K562 (cell line): ENCODE measurements around the gene SEZ6L. TPM values are rescaled to one million over a fixed set of nuclear protein-coding genes. Genes with fewer than 3 reads are reported as not detected.

Experiments used
- ATAC-seq: fragments of 200-7000 bp; cut with Tn5 transposase; 3 replicates; pipeline ENCODE4 v1.9.1; 2020; ENCODE audit warnings: moderate library complexity
- BruUV-seq: library from RNA; stranded (reverse); fragments of 400-500 nt; replicated peaks from 2 replicates; lab custom pipeline; 2021; lab: Mats Ljungman, UMichigan
- CTCF ChIA-PET: fragments of 300-600 bp; formaldehyde crosslinking; extraction: SDS; loops from one replicate; lab custom pipeline; 2021; ENCODE audit warnings: low intra/inter-chr PET ratio; lab: Yijun Ruan, JAX
- POLR2A ChIA-PET: fragments of 300-600, 350-650 bp; sonication (Branson Sonifier 250); formaldehyde crosslinking; extraction: SDS; loops from one replicate; lab custom pipeline; 2021; ENCODE audit warnings: antibody characterized with exemption, inconsistent platforms; lab: Yijun Ruan, JAX
- DNase-seq, 4 experiments: peaks; one replicate each; pipeline versions ENCODE4 v3.0.0 to v3.0.0-alpha.2; 2011 to 2018; ENCODE audit warnings: low spot score in 3 of 4, mixed read lengths in 3 of 4; ENCODE audit errors: extremely low read depth in 1 of 4
- FAIRE-seq: peaks from 2 replicates; lab custom pipeline; 2011; peaks lifted over from hg19 to GRCh38; lab: Jason Lieb, UNC
- H2AFZ ChIP-seq: 2 replicates; pipeline ENCODE4 v1.6.0; 2011; ENCODE audit warnings: low read depth, low read length, control low read depth, inconsistent platforms
- H3K27ac ChIP-seq: fragments of 200-600 bp; 3 replicates; pipeline ENCODE4 v1.8.0; 2011; ENCODE audit warnings: low read depth, mild to moderate bottlenecking, control low read depth, inconsistent platforms, low read length, moderate library complexity, mixed read lengths; ENCODE audit errors: extremely low read depth
- H3K27me3 ChIP-seq, 2 experiments: fragments of 300-600 bp in 1 of 2; 2 replicates in 1 of 2; 3 replicates in 1 of 2; pipeline versions ENCODE4 v1.6.0 to v1.8.0; 2011; ENCODE audit warnings: inconsistent platforms in 2 of 2, low read length in 2 of 2, mild to moderate bottlenecking in 1 of 2, mixed read lengths in 1 of 2, moderate library complexity in 1 of 2; ENCODE audit not compliant: control insufficient read depth in 2 of 2, insufficient read depth in 2 of 2
- H3K36me3 ChIP-seq: fragments of 300-600 bp; 3 replicates; pipeline ENCODE4 v1.8.0; 2011; ENCODE audit warnings: mild to moderate bottlenecking, low read length, inconsistent platforms; ENCODE audit not compliant: control insufficient read depth, insufficient read depth
- H3K4me1 ChIP-seq, 2 experiments: fragments of 200-600 bp in 1 of 2; replicated peaks in 1 of 2; 2 replicates in 1 of 2; 3 replicates in 1 of 2; pipeline versions ENCODE4 v1.5.1 to v1.8.0; 2011; ENCODE audit warnings: inconsistent platforms in 2 of 2, low read length in 2 of 2, mild to moderate bottlenecking in 1 of 2, mixed read lengths in 1 of 2, moderate library complexity in 1 of 2; ENCODE audit not compliant: control insufficient read depth in 2 of 2, insufficient read depth in 2 of 2
- H3K4me2 ChIP-seq: 2 replicates; pipeline ENCODE4 v1.6.1; 2011; ENCODE audit warnings: low read length, control low read depth, inconsistent platforms, mixed read lengths; ENCODE audit not compliant: insufficient read depth
- H3K4me3 ChIP-seq: fragments of 200-600 bp; sonication (generic), shearing (Covaris generic); 2 replicates; pipeline ENCODE4 v1.5.1; 2016; ENCODE audit warnings: control low read depth, inconsistent platforms
- H3K79me2 ChIP-seq: fragments of 200-600 bp; 3 replicates; pipeline ENCODE4 v1.8.0; 2011; ENCODE audit warnings: low read length, inconsistent platforms; ENCODE audit not compliant: control insufficient read depth, insufficient read depth
- H3K9ac ChIP-seq, 2 experiments: 2 replicates each; pipeline versions ENCODE4 v1.6.0 to v1.6.1; 2011; ENCODE audit warnings: low read depth in 2 of 2, low read length in 2 of 2, control low read depth in 1 of 2, inconsistent platforms in 1 of 2, mild to moderate bottlenecking in 1 of 2, mixed read lengths in 1 of 2; ENCODE audit not compliant: insufficient read depth in 1 of 2
- H3K9me1 ChIP-seq: one replicate; pipeline ENCODE4 v1.6.0; 2011; ENCODE audit warnings: inconsistent platforms, mild to moderate bottlenecking, low read length, moderate library complexity; ENCODE audit not compliant: control insufficient read depth, insufficient read depth
- H3K9me3 ChIP-seq: replicated peaks from 2 replicates; pipeline ENCODE4 v1.5.1; 2011; ENCODE audit warnings: low read depth, low read length, inconsistent platforms; ENCODE audit not compliant: control insufficient read depth, insufficient read depth
- H4K20me1 ChIP-seq: replicated peaks from 2 replicates; pipeline ENCODE4 v1.6.1; 2011; ENCODE audit warnings: low read length, inconsistent platforms, mixed read lengths; ENCODE audit not compliant: control insufficient read depth, insufficient read depth
- HMBOX1 ChIP-seq: sonication (generic); IDR thresholded peaks from 2 replicates; pipeline ENCODE4 v1.6.1; 2016
- PCBP1 ChIP-seq: fragments of 200-400 bp; formaldehyde crosslinking; IDR thresholded peaks from 2 replicates; pipeline ENCODE4 v1.6.1; 2018; ENCODE audit warnings: mild to moderate bottlenecking, low read depth, low read length; ENCODE audit not compliant: poor library complexity, severe bottlenecking
- RCOR1 ChIP-seq, 2 experiments: IDR thresholded peaks; 2 replicates each; pipeline ENCODE4 v1.6.1; 2012; ENCODE audit warnings: low read depth in 2 of 2, low read length in 2 of 2, borderline replicate concordance in 1 of 2, improper control_type of control experiment in 1 of 2
- SMC3 ChIP-seq: conservative IDR thresholded peaks from 2 replicates; pipeline ENCODE4 v1.6.1; 2011; ENCODE audit warnings: low read depth, low read length, improper control_type of control experiment; ENCODE audit not compliant: insufficient read depth
- ZNF511 ChIP-seq: sonication (generic); formaldehyde crosslinking; IDR thresholded peaks from 2 replicates; pipeline ENCODE4 v1.8.0; 2022; ENCODE audit warnings: mild to moderate bottlenecking, missing genetic modification reagents
- WGBS: fragments of 100-300 bp; shearing (Covaris generic); methylation state at CpG from one replicate; pipeline ENCODE4 v1.1.6; 2016; ENCODE audit warnings: low coverage, mixed read lengths; ENCODE audit not compliant: insufficient coverage; ENCODE audit errors: missing lambda C conversion rate; 5-methylcytosine and 5-hydroxymethylcytosine counted together
- in situ Hi-C: fragments of 300-500 bp; cut with MboI; formaldehyde crosslinking; loops from 4 replicates; pipeline ENCODE4 v1.15.0; 2018; ENCODE audit warnings: inconsistent platforms, mixed read lengths
- intact Hi-C: fragments of 100-400 bp; cut with micrococcal nuclease; formaldehyde crosslinking; loops from 2 replicates; pipeline ENCODE4 v1.14.2; 2022
- polyA plus RNA-seq, 8 experiments: library from polyadenylated mRNA; depleted of rRNA in 4 of 8; stranded (reverse) in 5 of 8; unstranded in 3 of 8; fragments of >200 nt; fragmentation: Nextera tagmentation in 2 of 8; fragmentation: Illumina TruSeq in 1 of 8; extraction: Ambion mirVana in 2 of 8; extraction: Trizol in 1 of 8; gene quantifications; 2 replicates each; pipeline versions ENCODE4 v1.2.1 to v1.2.3, GENCODE V29; 2011 to 2014; ENCODE audit warnings: inconsistent platforms in 1 of 8, missing spikeins in 1 of 8
- total RNA-seq, 7 experiments: library from RNA; depleted of rRNA in 6 of 7; stranded (reverse); fragments of >200 nt in 6 of 7; fragmentation: Illumina TruSeq in 2 of 7; extraction: Trizol in 2 of 7; gene quantifications; 2 replicates each; pipeline versions ENCODE4 v1.2.1 to v1.2.3, GENCODE V29; 2011 to 2021; ENCODE audit warnings: low replicate concordance in 1 of 7
- TF ChIP-seq, protein P1 (sequence below), 2 experiments: fragments of 450-650 bp; formaldehyde crosslinking in 1 of 2; IDR thresholded peaks; 2 replicates each; pipeline versions ENCODE4 v1.4.0 to v1.6.1; 2014 to 2020; ENCODE audit warnings: mild to moderate bottlenecking in 2 of 2, borderline replicate concordance in 1 of 2, low read depth in 1 of 2

SEZ6L gene
- total and polyA plus RNA-seq, 9 of the 15 experiments (the other 6 are each of a cell fraction or from before 2014, with no cell fraction given), result not detected

DNA sequence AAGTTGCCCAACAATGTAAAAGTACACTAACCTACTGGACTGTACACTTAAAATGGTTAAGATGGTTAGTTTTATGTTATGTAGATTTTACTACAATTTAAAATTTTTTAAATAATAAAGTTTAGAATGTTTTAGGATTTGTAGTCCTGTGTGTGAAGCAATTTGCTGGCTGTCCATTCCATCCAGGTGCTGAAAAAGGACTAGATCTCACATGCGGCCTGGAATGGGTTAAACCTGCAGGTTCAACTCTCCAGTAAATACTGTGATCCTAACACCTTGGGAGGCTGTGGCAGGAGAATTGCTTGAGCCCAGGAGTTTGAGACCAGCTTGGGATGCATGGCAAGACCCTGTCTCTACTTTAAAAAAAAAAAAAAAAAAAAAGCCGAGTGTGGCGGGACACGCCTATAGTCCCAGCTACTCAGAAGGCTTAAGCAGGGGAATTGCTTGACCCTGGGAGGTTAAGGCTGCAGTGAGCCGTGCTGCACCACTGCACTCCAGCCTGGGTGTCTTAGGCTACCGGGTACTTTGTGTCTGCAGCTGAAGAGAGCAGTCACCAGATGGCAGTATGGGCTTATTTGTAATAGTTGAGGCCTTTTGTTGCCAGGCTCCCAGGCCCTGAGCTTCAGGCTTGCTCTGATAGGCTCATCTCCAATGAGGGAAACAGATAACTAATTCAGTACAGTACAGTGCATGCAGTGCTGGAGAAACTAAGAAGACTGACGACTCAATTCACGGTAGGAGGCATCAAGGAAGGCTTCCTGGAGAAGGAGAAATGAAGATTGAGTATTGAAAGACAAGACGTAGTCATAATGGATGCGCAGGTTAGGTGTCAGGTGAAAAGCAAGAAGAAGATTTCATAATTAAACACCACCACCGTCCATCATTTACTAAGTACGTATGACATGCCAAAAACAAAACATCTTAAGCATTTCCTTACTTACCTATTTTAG lies 195.1 kb downstream of the SEZ6L start:
- no peaks in the 10 kb centered on the region for H3K79me2 ChIP-seq
- ATAC-seq, result peak; percentile 95
- no peak overlapping the region for H2AFZ ChIP-seq
- 0 out of 5 replicates have a peak, but pooled peaks cover 0 to 6% of the 10 kb centered on the region in 2 experiments for H3K27me3 ChIP-seq
- no peaks in the 10 kb centered on the region for H4K20me1 ChIP-seq
- FAIRE-seq, result peak; percentile 96
- DNase-seq, result peak; percentile 33 to 76 (median 42)
- no peaks in the 10 kb centered on the region for H3K36me3 ChIP-seq
- CTCF ChIA-PET, result interaction anchor here (0.9 kb wide), 1 partner anchor 97 kb away, joined by 3 read pairs; no protein-coding TSS in a partner anchor
- no peaks in the 10 kb centered on the region for H3K9me1 ChIP-seq
- POLR2A ChIA-PET, result interaction anchor here (1.0 kb wide), 2 partner anchors 10 to 279 kb away, joined by 3 read pairs; no protein-coding TSS in a partner anchor
- 25% methylated on average over 9 of the region's 12 CpGs for WGBS
- H3K27ac ChIP-seq, result no peak overlapping the region
- H3K4me2 ChIP-seq, result no peak overlapping the region
- in situ Hi-C loops, result no loop called here
- H3K4me1 ChIP-seq, result peaks cover 0 to 2% of the 10 kb centered on the region in 2 experiments; a peak in 1 of 5 replicates
- BruUV-seq, result no TSS peak
- H3K4me3 ChIP-seq, result no peak overlapping the region
- intact Hi-C loops, result no loop called here
- no peaks in the 10 kb centered on the region for H3K9me3 ChIP-seq
- no peak overlapping the region for H3K9ac ChIP-seq
- TF ChIP-seq HMBOX1 (no peak), ZNF511 (CRISPR knock-in tag) (no peak), PCBP1 (no peak), RCOR1 (IDR thresholded peaks at IDR 0.05; ENCODE audit: borderline replicate concordance in 1 of 2, low read depth in 2 of 2, low read length in 2 of 2) (peak in 1 of 2 experiments; percentile 61; a peak in 1 of 4 replicates), SMC3 (peak; percentile 53)
- TF ChIP-seq, protein P1, sequence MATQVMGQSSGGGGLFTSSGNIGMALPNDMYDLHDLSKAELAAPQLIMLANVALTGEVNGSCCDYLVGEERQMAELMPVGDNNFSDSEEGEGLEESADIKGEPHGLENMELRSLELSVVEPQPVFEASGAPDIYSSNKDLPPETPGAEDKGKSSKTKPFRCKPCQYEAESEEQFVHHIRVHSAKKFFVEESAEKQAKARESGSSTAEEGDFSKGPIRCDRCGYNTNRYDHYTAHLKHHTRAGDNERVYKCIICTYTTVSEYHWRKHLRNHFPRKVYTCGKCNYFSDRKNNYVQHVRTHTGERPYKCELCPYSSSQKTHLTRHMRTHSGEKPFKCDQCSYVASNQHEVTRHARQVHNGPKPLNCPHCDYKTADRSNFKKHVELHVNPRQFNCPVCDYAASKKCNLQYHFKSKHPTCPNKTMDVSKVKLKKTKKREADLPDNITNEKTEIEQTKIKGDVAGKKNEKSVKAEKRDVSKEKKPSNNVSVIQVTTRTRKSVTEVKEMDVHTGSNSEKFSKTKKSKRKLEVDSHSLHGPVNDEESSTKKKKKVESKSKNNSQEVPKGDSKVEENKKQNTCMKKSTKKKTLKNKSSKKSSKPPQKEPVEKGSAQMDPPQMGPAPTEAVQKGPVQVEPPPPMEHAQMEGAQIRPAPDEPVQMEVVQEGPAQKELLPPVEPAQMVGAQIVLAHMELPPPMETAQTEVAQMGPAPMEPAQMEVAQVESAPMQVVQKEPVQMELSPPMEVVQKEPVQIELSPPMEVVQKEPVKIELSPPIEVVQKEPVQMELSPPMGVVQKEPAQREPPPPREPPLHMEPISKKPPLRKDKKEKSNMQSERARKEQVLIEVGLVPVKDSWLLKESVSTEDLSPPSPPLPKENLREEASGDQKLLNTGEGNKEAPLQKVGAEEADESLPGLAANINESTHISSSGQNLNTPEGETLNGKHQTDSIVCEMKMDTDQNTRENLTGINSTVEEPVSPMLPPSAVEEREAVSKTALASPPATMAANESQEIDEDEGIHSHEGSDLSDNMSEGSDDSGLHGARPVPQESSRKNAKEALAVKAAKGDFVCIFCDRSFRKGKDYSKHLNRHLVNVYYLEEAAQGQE (IDR thresholded peaks at IDR 0.05; ENCODE audit: borderline replicate concordance), result peak; percentile 39; the same call in 1 of the 2 replicates
- TF ChIP-seq, protein P1 (CRISPR knock-in tag; IDR thresholded peaks at IDR 0.05; ENCODE audit: low read depth), result no peak
